Mammary epithelial cell (primary cell): ENCODE data around the gene MICA.

Experiments used
- CTCF ChIP-seq, 2 donors: IDR thresholded peaks in 1 of 2; conservative IDR thresholded peaks in 1 of 2; 2 replicates each; pipeline ENCODE4 v1.5.1; 2011 to 2012; ENCODE audit warnings: inconsistent platforms in 2 of 2, low read length in 2 of 2, mild to moderate bottlenecking in 2 of 2, control low read depth in 1 of 2, low read depth in 1 of 2; ENCODE audit not compliant: insufficient read depth in 1 of 2; ENCODE audit errors: extremely low read depth in 1 of 2
- EZH2 ChIP-seq: IDR thresholded peaks from 2 replicates; pipeline ENCODE4 v1.6.1; 2012; ENCODE audit warnings: low read length, inconsistent platforms, borderline replicate concordance

GRCh38 chr6:31419842-31420241 is 16.4 kb downstream of the MICA start:
- TF ChIP-seq CTCF (conservative IDR thresholded peaks at IDR 0.05 in 1 of 2, IDR thresholded peaks at IDR 0.05 in 1 of 2; ENCODE audit: extremely low read depth in 1 of 2, insufficient read depth in 1 of 2, low read depth in 1 of 2, low read length in 2 of 2) (no peak), EZH2 (no peak)
